GM10248 (cell line): ENCODE results near the gene HKDC1.

Experiments used
- CTCF ChIA-PET: fragments of 300-600 bp; sonication (Branson Sonifier 250); formaldehyde crosslinking; extraction: SDS; loops from one replicate; lab custom pipeline; 2021; ENCODE audit warnings: antibody characterized with exemption; lab: Yijun Ruan, JAX
- POLR2A ChIA-PET: fragments of 350-650 bp; sonication (Branson Sonifier 250); formaldehyde crosslinking; extraction: SDS; loops from one replicate; lab custom pipeline; 2020; ENCODE audit warnings: antibody characterized with exemption; lab: Yijun Ruan, JAX
- DNase-seq: peaks from one replicate; pipeline ENCODE4 v3.0.0; 2012; ENCODE audit errors: extremely low spot score
- TF ChIP-seq, protein P1 (sequence below): IDR thresholded peaks from 2 replicates; pipeline ENCODE4 v1.5.1; 2012; ENCODE audit warnings: mild to moderate bottlenecking, low read depth; ENCODE audit errors: extremely low read depth, missing control alignments, control extremely low read depth

The HKDC1 gene

DNA sequence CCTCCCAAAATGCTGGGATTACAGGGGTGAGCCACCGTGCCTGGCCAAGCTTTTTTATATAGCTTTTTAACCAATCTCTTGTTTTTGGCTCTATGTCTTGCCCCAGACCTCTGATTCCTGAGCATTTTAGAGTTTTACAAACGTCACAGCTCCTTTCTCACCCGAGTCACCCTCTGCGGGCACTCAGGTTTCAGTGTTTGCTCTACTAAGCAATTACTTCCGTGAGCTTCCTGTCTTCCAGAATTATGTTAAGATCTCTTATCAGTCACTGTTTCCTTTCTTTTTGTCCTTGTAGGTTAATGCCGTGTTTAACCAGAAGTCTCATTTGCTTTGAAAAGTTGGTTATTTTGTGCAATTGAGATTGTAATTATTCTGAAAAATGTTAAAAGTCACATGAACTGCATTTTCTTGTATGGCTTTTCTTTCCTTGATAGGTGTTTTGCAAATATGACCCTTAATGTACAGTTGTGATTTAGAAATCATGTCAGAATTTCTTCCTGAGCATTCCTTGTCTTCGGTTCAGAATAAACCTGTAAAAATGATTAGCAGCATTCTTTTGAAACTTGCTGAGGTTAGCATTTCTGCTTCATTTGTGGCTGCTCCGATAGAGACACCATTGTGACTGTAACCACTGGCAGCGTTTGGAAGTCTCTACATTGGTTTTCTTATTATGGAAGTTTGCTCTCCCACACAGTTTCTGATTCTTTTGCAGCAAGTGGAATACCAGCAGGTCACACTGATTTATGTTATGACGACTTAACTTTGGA lies 4.5 kb upstream of the HKDC1 start:
- DNase-seq, result no peak
- CTCF ChIA-PET, result interaction anchor here (0.9 to 2.0 kb wide), 5 partner anchors 10 to 193 kb away, joined by 3 to 7 read pairs (median 5); no protein-coding TSS in a partner anchor
- TF ChIP-seq, protein P1, sequence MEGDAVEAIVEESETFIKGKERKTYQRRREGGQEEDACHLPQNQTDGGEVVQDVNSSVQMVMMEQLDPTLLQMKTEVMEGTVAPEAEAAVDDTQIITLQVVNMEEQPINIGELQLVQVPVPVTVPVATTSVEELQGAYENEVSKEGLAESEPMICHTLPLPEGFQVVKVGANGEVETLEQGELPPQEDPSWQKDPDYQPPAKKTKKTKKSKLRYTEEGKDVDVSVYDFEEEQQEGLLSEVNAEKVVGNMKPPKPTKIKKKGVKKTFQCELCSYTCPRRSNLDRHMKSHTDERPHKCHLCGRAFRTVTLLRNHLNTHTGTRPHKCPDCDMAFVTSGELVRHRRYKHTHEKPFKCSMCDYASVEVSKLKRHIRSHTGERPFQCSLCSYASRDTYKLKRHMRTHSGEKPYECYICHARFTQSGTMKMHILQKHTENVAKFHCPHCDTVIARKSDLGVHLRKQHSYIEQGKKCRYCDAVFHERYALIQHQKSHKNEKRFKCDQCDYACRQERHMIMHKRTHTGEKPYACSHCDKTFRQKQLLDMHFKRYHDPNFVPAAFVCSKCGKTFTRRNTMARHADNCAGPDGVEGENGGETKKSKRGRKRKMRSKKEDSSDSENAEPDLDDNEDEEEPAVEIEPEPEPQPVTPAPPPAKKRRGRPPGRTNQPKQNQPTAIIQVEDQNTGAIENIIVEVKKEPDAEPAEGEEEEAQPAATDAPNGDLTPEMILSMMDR, result no peak
- POLR2A ChIA-PET, result interaction anchor here (0.6 kb wide), 1 partner anchor 13 kb away, joined by 3 read pairs; no protein-coding TSS in a partner anchor

- ChIA-PET CTCF (interaction anchor here (0.8 to 2.0 kb wide), 3 partner anchors 10 to 13 kb away, joined by 3 to 7 read pairs (median 5); no protein-coding TSS in a partner anchor), POLR2A (no interaction called here)
- TF ChIP-seq, protein P1, result no peak
- no peak for DNase-seq
These were observed 3.5 kb upstream of the HKDC1 start for GRCh38 chr10:69216577-69217118.

DNA sequence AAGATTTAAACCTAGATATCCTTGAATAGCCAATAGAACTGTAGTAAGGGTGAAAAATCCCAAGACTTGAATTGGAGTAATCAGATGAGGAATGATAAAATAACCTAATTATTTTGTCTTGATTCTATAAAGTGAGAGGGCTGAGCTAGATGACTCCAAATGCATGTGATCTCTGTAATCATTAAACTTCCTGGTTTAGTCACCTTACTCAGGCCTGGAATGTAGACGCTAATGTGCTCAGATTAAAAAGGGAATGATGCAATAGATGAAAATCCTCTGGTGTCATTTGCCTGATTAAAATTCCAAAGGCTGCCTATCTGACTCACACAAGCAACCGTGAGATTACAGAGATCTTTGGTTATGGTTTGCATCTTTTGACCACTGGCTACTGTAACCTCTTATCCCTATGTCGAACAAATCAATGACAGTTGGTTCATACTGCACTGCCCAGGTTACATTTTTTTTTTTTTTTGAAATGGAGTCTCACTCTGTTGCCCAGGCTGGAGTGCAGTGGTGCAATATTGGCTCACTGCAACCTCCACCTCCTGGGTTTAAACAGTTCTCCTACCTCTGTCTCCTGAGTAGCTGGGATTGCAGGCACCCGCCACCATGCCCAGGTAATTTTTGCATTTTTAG lies 2.9 kb upstream of the HKDC1 start:
- CTCF ChIA-PET, result interaction anchor here (1.8 kb wide), 1 partner anchor 12 kb away, joined by 7 read pairs; no protein-coding TSS in a partner anchor
- TF ChIP-seq, protein P1, result no peak
- POLR2A ChIA-PET, result no interaction called here
- DNase-seq, result no peak

GRCh38 chr10:69218831-69219230 lies 1.3 kb upstream of the HKDC1 start:
- ChIA-PET POLR2A (no interaction called here), CTCF (no interaction called here)
- DNase-seq, result no peak
- TF ChIP-seq, protein P1, result no peak

DNA sequence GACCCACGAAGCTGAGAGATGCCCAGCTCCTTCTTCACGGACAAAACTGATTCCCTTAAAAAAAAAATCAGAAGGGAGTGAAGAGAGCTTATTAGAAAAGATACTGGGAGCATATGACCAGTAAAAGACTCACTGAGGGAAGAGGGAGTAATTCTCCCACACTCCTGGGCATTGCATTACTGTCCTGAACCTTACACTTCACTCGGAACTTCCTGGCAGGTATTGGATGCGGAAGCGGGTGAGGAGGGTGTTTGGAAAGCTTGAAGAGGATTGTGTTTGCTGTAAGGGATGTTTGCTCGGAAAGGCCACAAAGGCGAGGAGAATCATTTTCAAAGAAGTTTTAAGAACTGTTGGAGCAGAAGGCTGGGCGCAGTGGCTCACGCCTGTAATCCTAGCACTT lies 375 bp downstream of the HKDC1 start:
- TF ChIP-seq, protein P1, result no peak
- DNase-seq, result no peak
- POLR2A ChIA-PET, result no interaction called here
- CTCF ChIA-PET, result interaction anchor here (1.4 kb wide), 1 partner anchor 9 kb away, joined by 3 read pairs; no protein-coding TSS in a partner anchor
